ENCODE measurements around the gene NXN.

DNA sequence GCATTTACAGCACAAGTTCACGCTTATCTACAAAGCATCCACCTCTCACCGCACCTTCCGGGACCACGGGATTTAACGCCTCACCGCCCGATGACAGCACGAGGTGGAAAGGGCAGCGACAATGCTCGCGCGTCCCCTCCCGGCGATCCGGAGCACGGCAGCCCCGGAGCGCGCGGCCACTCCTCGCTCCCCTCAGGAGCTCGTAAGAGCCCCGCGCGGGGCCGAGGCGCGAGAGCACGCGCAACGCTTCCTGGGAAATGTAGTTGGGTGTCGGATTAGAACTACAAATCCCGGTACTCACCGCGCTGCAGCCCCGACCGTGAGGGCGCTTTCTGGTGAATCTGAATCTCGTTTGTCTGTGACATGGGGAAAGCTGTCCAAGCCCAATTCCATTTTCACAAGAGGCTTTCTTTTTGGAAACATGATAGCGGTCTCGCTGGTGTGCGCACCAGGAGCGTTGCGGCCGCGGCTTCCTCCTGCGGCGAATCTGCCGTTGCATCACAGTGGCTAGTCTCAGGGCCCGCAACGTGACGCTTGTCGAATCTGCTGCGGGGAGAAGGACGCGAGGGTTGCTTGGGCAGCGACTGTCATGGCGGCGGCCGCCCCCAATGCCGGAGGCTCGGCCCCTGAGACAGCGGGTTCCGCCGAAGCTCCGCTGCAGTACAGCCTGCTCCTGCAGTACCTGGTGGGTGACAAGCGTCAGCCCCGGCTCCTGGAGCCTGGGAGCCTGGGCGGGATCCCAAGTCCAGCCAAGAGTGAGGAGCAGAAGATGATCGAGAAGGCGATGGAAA is 17.2 kb upstream of the NXN start, which contains the start of gene TIMM22:
- TF ChIP-seq, protein P1, sequence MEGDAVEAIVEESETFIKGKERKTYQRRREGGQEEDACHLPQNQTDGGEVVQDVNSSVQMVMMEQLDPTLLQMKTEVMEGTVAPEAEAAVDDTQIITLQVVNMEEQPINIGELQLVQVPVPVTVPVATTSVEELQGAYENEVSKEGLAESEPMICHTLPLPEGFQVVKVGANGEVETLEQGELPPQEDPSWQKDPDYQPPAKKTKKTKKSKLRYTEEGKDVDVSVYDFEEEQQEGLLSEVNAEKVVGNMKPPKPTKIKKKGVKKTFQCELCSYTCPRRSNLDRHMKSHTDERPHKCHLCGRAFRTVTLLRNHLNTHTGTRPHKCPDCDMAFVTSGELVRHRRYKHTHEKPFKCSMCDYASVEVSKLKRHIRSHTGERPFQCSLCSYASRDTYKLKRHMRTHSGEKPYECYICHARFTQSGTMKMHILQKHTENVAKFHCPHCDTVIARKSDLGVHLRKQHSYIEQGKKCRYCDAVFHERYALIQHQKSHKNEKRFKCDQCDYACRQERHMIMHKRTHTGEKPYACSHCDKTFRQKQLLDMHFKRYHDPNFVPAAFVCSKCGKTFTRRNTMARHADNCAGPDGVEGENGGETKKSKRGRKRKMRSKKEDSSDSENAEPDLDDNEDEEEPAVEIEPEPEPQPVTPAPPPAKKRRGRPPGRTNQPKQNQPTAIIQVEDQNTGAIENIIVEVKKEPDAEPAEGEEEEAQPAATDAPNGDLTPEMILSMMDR (IDR thresholded peaks at IDR 0.05) = peak; percentile 66 to 95 (median 90)
- peak; percentile 78 for TF ChIP-seq POLR2A (IDR thresholded peaks at IDR 0.05)
- TF ChIP-seq EP300 (IDR thresholded peaks at IDR 0.05) = no peak

Data from ovary (tissue), 3 donors.